Effector memory CD4-positive, alpha-beta T cell (primary cell): ENCODE results near the gene GSTM2.
"Not testable (repeated sequence)": the region's sequence is repeated elsewhere in the genome, so short reads cannot be mapped to it uniquely, and the experiment has no call there.

Experiments used
- DNase-seq, 3 donors: peaks; one replicate each; pipeline ENCODE4 v3.0.0-alpha.2; 2020
- H3K27ac ChIP-seq: 2 replicates; pipeline ENCODE4 v1.7.0; 2013; ENCODE audit warnings: mild to moderate bottlenecking, low read length, moderate library complexity; ENCODE audit not compliant: insufficient read depth, poor library complexity, severe bottlenecking
- H3K27me3 ChIP-seq: replicated peaks from 2 replicates; pipeline ENCODE4 v1.7.0; 2013; ENCODE audit warnings: mild to moderate bottlenecking, low read length; ENCODE audit not compliant: insufficient read depth, control insufficient read depth, poor library complexity, severe bottlenecking
- H3K36me3 ChIP-seq: 2 replicates; pipeline ENCODE4 v1.7.0; 2013; ENCODE audit warnings: mild to moderate bottlenecking, low read length, moderate library complexity; ENCODE audit not compliant: control insufficient read depth, insufficient read depth
- H3K4me1 ChIP-seq: 2 replicates; pipeline ENCODE4 v1.7.0; 2013; ENCODE audit warnings: low read length, mild to moderate bottlenecking; ENCODE audit not compliant: control insufficient read depth, insufficient read depth, poor library complexity, severe bottlenecking
- H3K4me3 ChIP-seq: 2 replicates; pipeline ENCODE4 v1.7.0; 2013; ENCODE audit warnings: low read length, low read depth, mild to moderate bottlenecking; ENCODE audit not compliant: insufficient read depth, poor library complexity, severe bottlenecking
- H3K9me3 ChIP-seq: 2 replicates; pipeline ENCODE4 v1.7.0; 2013; ENCODE audit warnings: mild to moderate bottlenecking, low read length, moderate library complexity; ENCODE audit not compliant: control insufficient read depth

Gene GSTM2

GRCh38 chr1:109677459-109677858 is 9.6 kb downstream of the GSTM2 start:
- no peak for DNase-seq
- no peak overlapping the region for H3K27ac ChIP-seq

GRCh38 chr1:109678637-109679036 is 10.8 kb downstream of the GSTM2 start:
- not testable (repeated sequence) for H3K27me3 ChIP-seq, H3K36me3 ChIP-seq, H3K4me1 ChIP-seq, DNase-seq, H3K27ac ChIP-seq, H3K4me3 ChIP-seq, H3K9me3 ChIP-seq

More at GRCh38 chr1:109677459-109677858, 9.6 kb downstream of the GSTM2 start:
- H3K9me3 ChIP-seq, result no peaks in the 10 kb centered on the region
- no peaks in the 10 kb centered on the region for H3K36me3 ChIP-seq
- H3K4me3 ChIP-seq, result no peak overlapping the region
- no peaks in the 10 kb centered on the region for H3K27me3 ChIP-seq
- no peaks in the 10 kb centered on the region for H3K4me1 ChIP-seq

GRCh38 chr1:109684777-109685176 is 16.9 kb downstream of the GSTM2 start:
- H3K27me3 ChIP-seq, H3K4me1 ChIP-seq, H3K4me3 ChIP-seq, H3K27ac ChIP-seq, DNase-seq, H3K9me3 ChIP-seq, H3K36me3 ChIP-seq: not testable (repeated sequence)

DNA sequence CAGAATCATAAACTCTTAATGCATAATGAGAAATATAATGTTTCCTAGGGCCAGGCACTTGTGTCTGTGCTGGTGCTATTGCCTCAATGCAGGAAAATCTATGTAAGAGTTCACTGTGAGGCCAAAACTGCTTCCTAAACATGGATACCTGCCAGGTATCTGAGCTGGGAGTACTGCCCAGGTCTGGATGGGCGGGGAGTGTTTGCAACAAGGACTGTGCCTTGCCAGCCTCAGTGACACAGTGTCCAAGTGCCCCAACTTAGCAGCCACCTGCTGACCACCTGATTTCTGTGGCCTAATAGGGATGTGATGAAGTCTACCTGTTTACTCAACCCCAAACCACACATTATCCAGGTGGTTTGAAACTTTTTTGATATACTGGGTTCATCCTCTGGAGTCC is 17.5 kb downstream of the GSTM2 start:
- not testable (repeated sequence) for H3K4me3 ChIP-seq, H3K9me3 ChIP-seq, H3K4me1 ChIP-seq, DNase-seq, H3K27me3 ChIP-seq, H3K36me3 ChIP-seq, H3K27ac ChIP-seq

- H3K9me3 ChIP-seq, DNase-seq, H3K27me3 ChIP-seq, H3K27ac ChIP-seq, H3K4me3 ChIP-seq, H3K36me3 ChIP-seq, H3K4me1 ChIP-seq: not testable (repeated sequence)
These were observed 18.0 kb downstream of the GSTM2 start for GRCh38 chr1:109685890-109686289.

- not testable (repeated sequence) for H3K27me3 ChIP-seq, H3K4me1 ChIP-seq, H3K9me3 ChIP-seq, DNase-seq, H3K4me3 ChIP-seq, H3K36me3 ChIP-seq, H3K27ac ChIP-seq
These were observed 19.3 kb downstream of the GSTM2 start for GRCh38 chr1:109687109-109687508.

DNA sequence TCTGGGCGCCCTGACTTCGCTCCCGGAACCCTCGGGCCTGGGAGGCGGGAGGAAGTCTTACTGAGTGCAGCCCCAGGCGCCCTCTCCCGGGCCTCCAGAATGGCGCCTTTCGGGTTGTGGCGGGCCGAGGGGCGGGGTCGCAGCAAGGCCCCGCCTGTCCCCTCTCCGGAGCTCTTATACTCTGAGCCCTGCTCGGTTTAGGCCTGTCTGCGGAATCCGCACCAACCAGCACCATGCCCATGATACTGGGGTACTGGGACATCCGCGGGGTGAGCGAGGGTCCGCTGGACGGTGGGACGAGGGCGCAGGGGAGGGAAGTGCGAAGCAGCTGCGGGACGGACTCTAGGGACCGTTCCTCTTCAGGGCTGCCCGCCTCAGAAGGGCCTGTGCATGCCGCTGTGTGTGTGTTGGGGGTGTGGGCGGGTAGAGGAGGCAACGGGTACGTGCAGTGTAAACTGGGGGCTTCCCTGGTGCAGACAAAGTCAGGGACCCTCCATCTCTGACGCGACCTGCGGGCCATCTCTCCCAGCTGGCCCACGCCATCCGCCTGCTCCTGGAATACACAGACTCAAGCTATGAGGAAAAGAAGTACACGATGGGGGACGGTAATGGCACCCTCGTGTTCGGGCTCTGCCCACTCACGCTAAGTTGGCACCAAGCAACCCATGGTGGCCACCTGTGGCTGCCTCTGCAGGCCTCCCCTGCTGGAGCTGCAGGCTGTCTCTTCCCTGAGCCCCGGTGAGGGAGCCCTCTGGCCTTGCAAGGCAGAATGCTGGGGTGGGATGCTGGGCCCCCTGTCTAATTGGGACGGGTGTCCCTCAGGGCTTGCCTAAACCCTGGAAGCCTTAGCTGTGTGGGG is 20.0 kb downstream of the GSTM2 start, which contains the start of gene GSTM1:
Gene GSTM1 (plus strand): TSS at position 177 of the 859 bp plus-strand sequence. CDS start 57 bp downstream, at position 234.
- Histone ChIP-seq H3K9me3 (no peaks in the 10 kb centered on the region), H3K4me1 (no peaks in the 10 kb centered on the region), H3K4me3 (peak within 1 kb of the TSS; percentile 35), H3K36me3 (no peaks in the 10 kb centered on the region), H3K27ac (no peak within 1 kb of the TSS), H3K27me3 (no peaks in the 10 kb centered on the region)
- peak in 1 of 3 donors; percentile 58 for DNase-seq

DNA sequence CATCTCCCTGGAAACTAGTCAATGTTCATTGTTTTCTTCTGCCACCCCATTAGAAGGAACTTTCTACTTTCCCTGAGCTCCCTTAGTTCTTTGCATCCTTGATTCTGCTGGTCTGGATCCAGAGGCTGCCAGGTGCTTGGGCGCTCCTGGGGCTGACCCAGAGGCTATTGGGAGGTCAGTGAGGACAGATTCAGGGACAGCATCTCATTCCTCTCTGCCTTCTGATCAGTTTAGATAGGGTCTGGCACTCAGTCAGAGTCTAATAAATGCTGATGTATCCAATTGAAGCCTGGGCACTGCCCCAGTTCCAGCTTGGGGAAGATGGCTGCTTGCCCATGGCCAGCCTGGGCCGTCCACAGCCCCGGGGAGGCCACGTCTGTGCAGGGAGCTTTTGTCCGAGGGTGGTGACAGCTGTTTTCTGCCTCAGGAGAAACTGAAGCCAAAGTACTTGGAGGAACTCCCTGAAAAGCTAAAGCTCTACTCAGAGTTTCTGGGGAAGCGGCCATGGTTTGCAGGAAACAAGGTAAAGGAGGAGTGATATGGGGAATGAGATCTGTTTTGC is 22.1 kb downstream of the GSTM2 start:
- H3K4me3 ChIP-seq, result no peak overlapping the region
- no peaks in the 10 kb centered on the region for H3K4me1 ChIP-seq
- H3K36me3 ChIP-seq, result no peaks in the 10 kb centered on the region
- DNase-seq, result no peak
- no peak overlapping the region for H3K27ac ChIP-seq
- no peaks in the 10 kb centered on the region for H3K27me3 ChIP-seq
- no peaks in the 10 kb centered on the region for H3K9me3 ChIP-seq

DNA sequence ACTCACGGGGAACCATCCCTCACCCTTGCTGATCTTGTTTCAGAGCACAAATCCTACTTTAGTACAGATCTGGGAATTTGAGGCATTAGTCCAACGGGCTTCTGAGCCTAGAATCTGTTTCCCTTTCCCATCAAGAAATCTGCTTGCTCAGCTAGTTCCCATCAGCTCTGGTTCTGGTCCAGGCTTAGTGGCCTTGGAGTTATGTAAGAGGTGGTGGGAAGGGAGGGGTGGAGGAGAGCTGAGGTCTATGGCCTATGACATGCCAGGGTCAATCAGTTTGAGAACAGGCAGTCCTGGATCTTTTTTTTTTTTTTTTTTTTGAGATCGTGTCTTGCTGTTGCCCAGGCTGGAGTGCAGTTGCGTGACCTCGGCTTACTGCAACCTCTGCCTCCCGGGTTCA is 23.9 kb downstream of the GSTM2 start:
- no peak for DNase-seq
- Histone ChIP-seq H3K27me3 (no peaks in the 10 kb centered on the region), H3K4me1 (no peaks in the 10 kb centered on the region), H3K4me3 (no peak overlapping the region), H3K9me3 (no peaks in the 10 kb centered on the region), H3K27ac (no peak overlapping the region), H3K36me3 (no peaks in the 10 kb centered on the region)

GRCh38 chr1:109694400-109694799 is 26.5 kb downstream of the GSTM2 start:
- H3K27ac ChIP-seq, H3K4me1 ChIP-seq, H3K36me3 ChIP-seq, H3K27me3 ChIP-seq, H3K9me3 ChIP-seq, H3K4me3 ChIP-seq, DNase-seq: not testable (repeated sequence)
